Measurements from ENCODE around the gene TCF12. TPM values are rescaled to one million over a fixed set of nuclear protein-coding genes. Genes with fewer than 3 reads are reported as not detected.

TCF12 gene
- total RNA-seq, 1 experiment from 2014 or later, result 76.7 TPM

GRCh38 chr15:56977232-56977631, 58.8 kb downstream of the TCF12 start:
- peaks cover 19% of the 10 kb centered on the region; the same call in 1 of the 2 replicates for H3K79me2 ChIP-seq (ENCODE audit: insufficient read depth, low read length)
- H3K4me1 Mint-ChIP-seq, result peaks cover 15 to 18% of the 10 kb centered on the region in 2 experiments
- TF ChIP-seq CTCF (conservative IDR thresholded peaks at IDR 0.05), result no peak
- no peaks in the 10 kb centered on the region for H3K27me3 Mint-ChIP-seq (ENCODE audit: low read depth)
- no peak overlapping the region for H4K5ac ChIP-seq (ENCODE audit: insufficient read length, low read depth, low read length)
- no peaks in the 10 kb centered on the region for H3K9me3 ChIP-seq (ENCODE audit: control insufficient read depth, low read depth, low read length)
- H2BK120ac ChIP-seq (ENCODE audit: low read depth, low read length, poor library complexity, severe bottlenecking), result no peak overlapping the region
- no peak overlapping the region for H2BK5ac ChIP-seq (ENCODE audit: insufficient read length, low read length)
- no peak overlapping the region for H3K4ac ChIP-seq (ENCODE audit: low read depth, low read length)
- H2AFZ ChIP-seq (ENCODE audit: low read length), result no peak overlapping the region
- H3K56ac ChIP-seq (ENCODE audit: insufficient read length, low read depth, low read length), result no peak overlapping the region
- H3K23ac ChIP-seq (ENCODE audit: insufficient read length, low read depth, low read length), result no peak overlapping the region
- no peak overlapping the region for H3T11ph ChIP-seq (ENCODE audit: low read length)
- peaks cover 5% of the 10 kb centered on the region for H3K79me1 ChIP-seq (ENCODE audit: insufficient read depth, low read depth, low read length, poor library complexity, severe bottlenecking)
- no peak overlapping the region for H3K27ac ChIP-seq (ENCODE audit: insufficient read length, low read depth, low read length)
- no peaks in the 10 kb centered on the region for H4K20me1 ChIP-seq (ENCODE audit: control insufficient read depth, insufficient read depth, insufficient read length)
- H3K18ac ChIP-seq (ENCODE audit: insufficient read length, low read depth, low read length), result no peak overlapping the region
- no peak overlapping the region for H2BK20ac ChIP-seq (ENCODE audit: low read depth, low read length, poor library complexity, severe bottlenecking)
- no peaks in the 10 kb centered on the region for H3K4me1 ChIP-seq (ENCODE audit: insufficient read depth, low read length)
- no peaks in the 10 kb centered on the region for H3K9me3 Mint-ChIP-seq
- WGBS (ENCODE audit: extremely low coverage, insufficient read length, low lambda C conversion rate), result no CpG with 5 or more reads among the region's 9 CpGs
- H3K14ac ChIP-seq (ENCODE audit: insufficient read depth, low read length), result no peak overlapping the region
- H2AK5ac ChIP-seq (ENCODE audit: insufficient read length, low read length), result no peak overlapping the region
- no peak overlapping the region for H2BK12ac ChIP-seq (ENCODE audit: insufficient read length, low read depth, low read length)
- H4K8ac ChIP-seq (replicated peaks; ENCODE audit: insufficient read length, low read depth, low read length), result no peak overlapping the region
- no peak overlapping the region for H3K9ac ChIP-seq (ENCODE audit: extremely low read depth, insufficient read length, low read length)
- DNase-seq, result no peak
- H2BK15ac ChIP-seq (ENCODE audit: low read depth, low read length), result no peak overlapping the region; the same call in 1 of the 2 replicates
- no peak overlapping the region for H3K4me3 Mint-ChIP-seq
- H3K23me2 ChIP-seq (ENCODE audit: insufficient read length, low read depth, low read length, poor library complexity, severe bottlenecking), result no peaks in the 10 kb centered on the region
- H3K27me3 ChIP-seq (ENCODE audit: insufficient read depth, low read length), result no peaks in the 10 kb centered on the region
- H3K36me3 Mint-ChIP-seq (ENCODE audit: insufficient read depth in 1 of 3, low read depth in 3 of 3), result no peaks in the 10 kb centered on the region
- H3K27ac Mint-ChIP-seq, result peak overlapping the region; percentile 25 to 93 (median 50)
- no peak overlapping the region for H4K91ac ChIP-seq (ENCODE audit: insufficient read length, low read depth, low read length)
- no peak overlapping the region for H3K4me2 ChIP-seq (ENCODE audit: insufficient read depth, insufficient read length, low read length)

Data from H9 (cell line).